H1 (cell line): ENCODE data around the gene PLBD2. TPM values are rescaled to one million over a fixed set of nuclear protein-coding genes. Genes with fewer than 3 reads are reported as not detected.

Experiments
- CTCF ChIA-PET: fragments of 300-600 bp; sonication (Branson Sonifier 250); formaldehyde crosslinking; loops from one replicate; lab custom pipeline; 2021; ENCODE audit not compliant: partially characterized antibody; lab: Charles Lee
- POLR2A ChIA-PET: fragments of 300-600 bp; sonication (Branson Sonifier 250); formaldehyde crosslinking; loops from one replicate; lab custom pipeline; 2021; ENCODE audit warnings: inconsistent platforms; ENCODE audit not compliant: partially characterized antibody; lab: Charles Lee
- DNase-seq, 2 experiments: peaks; one replicate each; pipeline versions ENCODE4 v3.0.0 to v3.0.0-alpha.2; 2010 to 2022; ENCODE audit warnings: low spot score in 2 of 2, low read depth in 1 of 2, mixed read lengths in 1 of 2
- FAIRE-seq: peaks from 2 replicates; lab custom pipeline; 2011; peaks lifted over from hg19 to GRCh38; lab: Jason Lieb, UNC
- H2AFZ ChIP-seq: 2 replicates; pipeline ENCODE4 v1.8.1; 2012; ENCODE audit warnings: low read length, inconsistent platforms
- H2AK5ac ChIP-seq: 2 replicates; pipeline ENCODE4 v1.6.1; 2013; ENCODE audit warnings: low read depth, low read length
- H2BK120ac ChIP-seq: replicated peaks from 2 replicates; pipeline ENCODE3; 2013; ENCODE audit warnings: low read depth, low read length, inconsistent platforms
- H2BK12ac ChIP-seq: 2 replicates; pipeline ENCODE4 v1.6.1; 2013; ENCODE audit warnings: low read depth, low read length
- H2BK15ac ChIP-seq: 2 replicates; pipeline ENCODE4 v1.6.1; 2013; ENCODE audit warnings: low read length
- H2BK20ac ChIP-seq: 2 replicates; pipeline ENCODE4 v1.6.1; 2013; ENCODE audit warnings: low read length
- H2BK5ac ChIP-seq: 2 replicates; pipeline ENCODE4 v1.6.1; 2013; ENCODE audit warnings: low read depth, low read length
- H3K14ac ChIP-seq: 2 replicates; pipeline ENCODE4 v1.6.1; 2013; ENCODE audit warnings: inconsistent platforms; ENCODE audit not compliant: insufficient read length
- H3K18ac ChIP-seq: 2 replicates; pipeline ENCODE4 v1.6.1; 2013; ENCODE audit warnings: low read length; ENCODE audit errors: extremely low read depth
- H3K23ac ChIP-seq: 2 replicates; pipeline ENCODE4 v1.6.1; 2013; ENCODE audit warnings: inconsistent platforms; ENCODE audit not compliant: insufficient read length
- H3K23me2 ChIP-seq: 2 replicates; pipeline ENCODE4 v1.6.1; 2013; ENCODE audit warnings: low read depth, low read length
- H3K27ac ChIP-seq: 2 replicates; pipeline ENCODE4 v1.6.1; 2011; ENCODE audit warnings: low read depth, low read length, inconsistent platforms
- H3K27me3 ChIP-seq, 4 experiments: replicated peaks in 1 of 4; 1 replicate in 1 of 4; 2 replicates in 3 of 4; pipeline versions ENCODE4 v1.6.1 to v1.8.1; 2011 to 2013; ENCODE audit warnings: low read length in 3 of 4, mild to moderate bottlenecking in 3 of 4, inconsistent platforms in 2 of 4, mixed read lengths in 2 of 4, moderate library complexity in 1 of 4; ENCODE audit not compliant: control insufficient read depth in 3 of 4, insufficient read depth in 3 of 4; ENCODE audit errors: extremely low read depth in 1 of 4
- H3K36me3 ChIP-seq, 4 experiments: 2 replicates each; pipeline versions ENCODE4 v1.6.1 to v1.8.1; 2011 to 2013; ENCODE audit warnings: mild to moderate bottlenecking in 4 of 4, low read length in 3 of 4, moderate library complexity in 2 of 4, control low read depth in 1 of 4, inconsistent platforms in 1 of 4; ENCODE audit not compliant: insufficient read depth in 4 of 4, control insufficient read depth in 2 of 4
- H3K4ac ChIP-seq: replicated peaks from 2 replicates; pipeline ENCODE3; 2013; ENCODE audit warnings: low read length, low read depth, mixed read lengths, inconsistent platforms; ENCODE audit not compliant: insufficient read length
- H3K4me1 ChIP-seq, 4 experiments: replicated peaks in 1 of 4; 1 replicate in 1 of 4; 2 replicates in 3 of 4; pipeline versions ENCODE4 v1.6.1 to v1.8.1; 2011 to 2013; ENCODE audit warnings: low read length in 3 of 4, inconsistent platforms in 2 of 4, mixed read lengths in 1 of 4; ENCODE audit not compliant: insufficient read depth in 4 of 4, control insufficient read depth in 3 of 4
- H3K4me2 ChIP-seq, 2 experiments: 2 replicates each; pipeline versions ENCODE4 v1.6.1 to v1.8.1; 2011 to 2013; ENCODE audit warnings: low read depth in 2 of 2, low read length in 2 of 2, control low read depth in 1 of 2, inconsistent platforms in 1 of 2, mild to moderate bottlenecking in 1 of 2; ENCODE audit not compliant: insufficient read depth in 1 of 2
- H3K4me3 ChIP-seq, 4 experiments: fragments of 200-600, 300-600 bp in 1 of 4; sonication (generic), shearing (Covaris generic), sonication (Bioruptor Twin) in 1 of 4; 2 replicates each; pipeline versions ENCODE4 v1.5.1 to v1.8.1; 2011 to 2016; ENCODE audit warnings: low read length in 4 of 4, low read depth in 3 of 4, control low read depth in 2 of 4, inconsistent platforms in 2 of 4, mild to moderate bottlenecking in 2 of 4, mixed read lengths in 1 of 4, moderate library complexity in 1 of 4; ENCODE audit not compliant: insufficient read depth in 2 of 4; ENCODE audit errors: extremely low read depth in 1 of 4
- H3K56ac ChIP-seq: replicated peaks from 2 replicates; pipeline ENCODE3; 2013; ENCODE audit warnings: low read depth, mild to moderate bottlenecking, mixed read lengths, low read length, inconsistent platforms; ENCODE audit not compliant: insufficient read length
- H3K79me1 ChIP-seq: 2 replicates; pipeline ENCODE4 v1.6.1; 2013; ENCODE audit warnings: low read depth, low read length, control low read depth
- H3K79me2 ChIP-seq, 2 experiments: 2 replicates each; pipeline versions ENCODE4 v1.6.1 to v1.8.1; 2012 to 2013; ENCODE audit warnings: low read length in 2 of 2, mild to moderate bottlenecking in 2 of 2, inconsistent platforms in 1 of 2; ENCODE audit not compliant: insufficient read depth in 2 of 2, control insufficient read depth in 1 of 2
- H3K9ac ChIP-seq, 4 experiments: replicated peaks in 1 of 4; 1 replicate in 1 of 4; 2 replicates in 3 of 4; pipeline versions ENCODE4 v1.6.1 to v1.8.1; 2011 to 2013; ENCODE audit warnings: low read depth in 3 of 4, low read length in 3 of 4, control low read depth in 2 of 4, mild to moderate bottlenecking in 2 of 4, moderate library complexity in 2 of 4, inconsistent platforms in 1 of 4; ENCODE audit errors: extremely low read depth in 1 of 4
- H3K9me3 ChIP-seq, 2 experiments: 2 replicates each; pipeline versions ENCODE4 v1.6.1 to v1.8.1; 2012 to 2013; ENCODE audit warnings: mild to moderate bottlenecking in 2 of 2, moderate library complexity in 2 of 2, control low read depth in 1 of 2, inconsistent platforms in 1 of 2, low read depth in 1 of 2, low read length in 1 of 2, mixed read lengths in 1 of 2; ENCODE audit not compliant: insufficient read depth in 2 of 2
- H4K20me1 ChIP-seq, 2 experiments: replicated peaks in 1 of 2; 2 replicates each; pipeline versions ENCODE3 to v1.8.1; 2011 to 2013; ENCODE audit warnings: inconsistent platforms in 2 of 2, low read length in 2 of 2, mild to moderate bottlenecking in 1 of 2; ENCODE audit not compliant: insufficient read depth in 2 of 2, control insufficient read depth in 1 of 2
- H4K5ac ChIP-seq: 2 replicates; pipeline ENCODE4 v1.6.1; 2013; ENCODE audit warnings: low read length, low read depth, mixed read lengths, inconsistent platforms; ENCODE audit not compliant: insufficient read length
- H4K8ac ChIP-seq: 2 replicates; pipeline ENCODE4 v1.8.0; 2013; ENCODE audit warnings: mild to moderate bottlenecking, moderate library complexity, low read length, inconsistent platforms; ENCODE audit not compliant: insufficient read depth; ENCODE audit errors: extremely low read depth
- H4K91ac ChIP-seq: replicated peaks from 2 replicates; pipeline ENCODE3; 2013; ENCODE audit warnings: low read length, mixed read lengths, inconsistent platforms; ENCODE audit not compliant: insufficient read length
- CBX5 ChIP-seq: fragments of 300-800, 300-1000 bp; sonication (generic); IDR thresholded peaks from 2 replicates; pipeline ENCODE4 v1.7.1; 2016; ENCODE audit warnings: antibody characterized with exemption, low read length, low read depth
- CEBPB ChIP-seq: IDR thresholded peaks from 2 replicates; pipeline ENCODE4 v1.6.1; 2012; ENCODE audit warnings: low read depth, low read length
- EGR1 ChIP-seq: IDR thresholded peaks from 2 replicates; pipeline ENCODE4 v1.6.1; 2011; ENCODE audit warnings: low read depth, low read length, borderline replicate concordance
- SUZ12 ChIP-seq: fragments of 200-600 bp; sonication (generic); IDR thresholded peaks from 2 replicates; pipeline ENCODE4 v1.6.1; 2012; ENCODE audit warnings: mild to moderate bottlenecking, inconsistent platforms, low read length, moderate library complexity, mixed read lengths
- TAF7 ChIP-seq: optimal IDR thresholded peaks from 2 replicates; pipeline ENCODE3; 2011; ENCODE audit warnings: low read depth, mild to moderate bottlenecking, inconsistent platforms, low read length, moderate library complexity, borderline replicate concordance
- WGBS, 2 experiments: shearing (Covaris generic) in 1 of 2; methylation state at CpG; one replicate each; pipeline versions ENCODE4 v1.1.6 to v1.1.7; 2013 to 2015; ENCODE audit warnings: low lambda C conversion rate in 2 of 2, mixed read lengths in 2 of 2, inconsistent platforms in 1 of 2, low coverage in 1 of 2, missing lambda C conversion rate in 1 of 2; ENCODE audit not compliant: insufficient replicate concordance in 2 of 2, insufficient coverage in 1 of 2, insufficient read length in 1 of 2; ENCODE audit errors: extremely low coverage in 1 of 2, missing lambda C conversion rate in 1 of 2; 5-methylcytosine and 5-hydroxymethylcytosine counted together
- polyA plus RNA-seq, 7 experiments: library from polyadenylated mRNA; depleted of rRNA in 3 of 7; stranded (reverse) in 5 of 7; unstranded in 2 of 7; fragments of >200 nt in 5 of 7; fragments of 200-250 nt in 2 of 7; gene quantifications; 1 replicate in 5 of 7; 2 replicates in 1 of 7; 4 replicates in 1 of 7; pipeline versions ENCODE4 v1.2.1 to v1.2.3, GENCODE V29; 2011 to 2013; ENCODE audit warnings: missing spikeins in 2 of 7, mixed read lengths in 2 of 7
- total RNA-seq: library from RNA; stranded (reverse); fragmentation: NEBNext Ultra II Directional; extraction: Animal tissue kit (Norgen Biotek cat#: 25700); gene quantifications from 2 replicates; pipeline ENCODE4 v1.2.1, GENCODE V29; 2021

PLBD2 gene
- total and polyA plus RNA-seq, 2 of the 8 experiments (the other 6 are each of a cell fraction or from before 2014, with no cell fraction given), result 16.8 to 33.5 TPM

DNA sequence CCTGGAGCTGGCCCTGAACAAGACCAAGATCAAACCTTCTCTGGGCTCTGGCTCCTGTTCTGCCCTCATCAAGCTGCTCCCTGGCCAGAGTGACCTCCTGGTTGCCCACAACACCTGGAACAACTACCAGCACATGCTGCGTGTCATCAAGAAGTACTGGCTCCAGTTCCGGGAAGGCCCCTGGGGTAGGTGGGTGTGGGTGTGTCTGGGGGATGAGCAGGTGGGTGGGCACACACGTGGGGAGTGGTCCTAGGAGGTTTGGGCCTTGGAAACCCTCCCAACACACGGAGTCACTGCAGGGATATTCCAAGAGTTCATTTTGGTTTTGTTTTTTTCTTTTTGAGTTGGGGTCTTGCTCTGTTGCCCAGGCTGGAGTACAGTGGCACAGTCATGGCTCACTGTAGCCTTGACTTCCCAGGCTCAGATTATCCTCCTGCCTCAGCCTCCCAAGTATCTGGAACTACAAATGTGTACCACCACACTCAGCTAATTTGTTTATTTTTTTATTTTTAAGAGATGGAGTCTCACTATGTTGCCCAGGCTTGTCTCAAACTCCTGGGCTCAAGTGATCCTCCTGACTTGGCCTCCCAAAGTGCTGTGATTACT is 16.5 kb downstream of the PLBD2 start:
- H2BK12ac ChIP-seq, result no peak overlapping the region
- no peak overlapping the region for H3K23ac ChIP-seq
- H3K18ac ChIP-seq, result no peak overlapping the region
- H2BK5ac ChIP-seq, result no peak overlapping the region
- no peak overlapping the region for H4K5ac ChIP-seq
- no peak for FAIRE-seq
- H4K8ac ChIP-seq, result no peak overlapping the region
- H3K4me2 ChIP-seq, result no peak overlapping the region
- H3K56ac ChIP-seq, result no peak overlapping the region
- no peaks in the 10 kb centered on the region for H3K9me3 ChIP-seq
- no peak overlapping the region for H4K91ac ChIP-seq
- H3K23me2 ChIP-seq, result peaks cover 5% of the 10 kb centered on the region; the same call in 1 of the 2 replicates
- no peaks in the 10 kb centered on the region for H3K79me2 ChIP-seq
- DNase-seq, result no peak
- no peaks in the 10 kb centered on the region for H3K4me1 ChIP-seq
- peaks cover 4% of the 10 kb centered on the region; the same call in 1 of the 2 replicates for H3K79me1 ChIP-seq
- H3K9ac ChIP-seq, result no peak overlapping the region
- H3K14ac ChIP-seq, result no peak overlapping the region
- no peak overlapping the region for H2BK15ac ChIP-seq
- ChIA-PET CTCF (interaction anchor here (1.0 to 1.5 kb wide), 3 partner anchors 13 to 27 kb away, joined by 3 to 5 read pairs (median 3); no protein-coding TSS in a partner anchor), POLR2A (no interaction called here)
- no peaks in the 10 kb centered on the region for H3K27me3 ChIP-seq
- H2BK20ac ChIP-seq, result no peak overlapping the region
- WGBS, 2 experiments, result 90% methylated on average over 4 of the region's 4 CpGs; no CpG with 5 or more reads in 1 of the 2 experiments
- TF ChIP-seq CBX5, result no peak
- TF ChIP-seq EGR1, result no peak
- TF ChIP-seq SUZ12, result no peak
- no peak for TF ChIP-seq CEBPB
- TF ChIP-seq TAF7, result no peak
- no peak overlapping the region for H3K27ac ChIP-seq
- no peak overlapping the region for H2AK5ac ChIP-seq
- H3K36me3 ChIP-seq, result peaks cover 0 to 7% (median 0%) of the 10 kb centered on the region in 4 experiments; a peak in 5 of 8 replicates
- no peak overlapping the region for H2BK120ac ChIP-seq
- no peak overlapping the region for H3K4me3 ChIP-seq
- no peak overlapping the region for H3K4ac ChIP-seq
- no peak overlapping the region for H2AFZ ChIP-seq
- H4K20me1 ChIP-seq, result peaks cover 0 to 6% of the 10 kb centered on the region in 2 experiments
